HepG2 (cell line): Measurements from ENCODE around the gene DYDC2. TPM values are rescaled to one million over a fixed set of nuclear protein-coding genes. Genes with fewer than 3 reads are reported as not detected.

Experiments
- ATF6 ChIP-seq: sonication (generic); formaldehyde crosslinking; conservative IDR thresholded peaks from 2 replicates; pipeline ENCODE4 v1.4.0; 2020; ENCODE audit warnings: missing genetic modification reagents
- BCL6 ChIP-seq: IDR thresholded peaks from 2 replicates; pipeline ENCODE4 v1.6.1; 2016; ENCODE audit warnings: missing genetic modification reagents, missing compliant biosample characterization
- CBFB ChIP-seq: sonication (generic); formaldehyde crosslinking; IDR thresholded peaks from 2 replicates; pipeline ENCODE4 v1.4.0; 2020; ENCODE audit warnings: missing genetic modification reagents
- DRAP1 ChIP-seq: IDR thresholded peaks from 2 replicates; pipeline ENCODE4 v1.6.1; 2016; ENCODE audit warnings: missing genetic modification reagents, missing compliant biosample characterization
- ETV6 ChIP-seq: sonication (generic); formaldehyde crosslinking; conservative IDR thresholded peaks from 2 replicates; pipeline ENCODE4 v1.4.0; 2020; ENCODE audit warnings: missing genetic modification reagents
- FIP1L1 ChIP-seq: fragments of 200-400 bp; formaldehyde crosslinking; IDR thresholded peaks from 2 replicates; pipeline ENCODE4 v1.6.1; 2018; ENCODE audit warnings: low read depth, mild to moderate bottlenecking, low read length, moderate library complexity, borderline replicate concordance; ENCODE audit not compliant: insufficient read depth
- GATAD2A ChIP-seq: IDR thresholded peaks from 2 replicates; pipeline ENCODE4 v1.6.1; 2016
- HOXA9 ChIP-seq: sonication (generic); formaldehyde crosslinking; IDR thresholded peaks from 2 replicates; pipeline ENCODE4 v1.8.1; 2022; ENCODE audit warnings: missing genetic modification reagents, mild to moderate bottlenecking, moderate library complexity, borderline replicate concordance
- IRX3 ChIP-seq: sonication (generic); formaldehyde crosslinking; IDR thresholded peaks from 2 replicates; pipeline ENCODE4 v1.8.1; 2023; ENCODE audit warnings: mild to moderate bottlenecking, low read depth, missing genetic modification reagents, borderline replicate concordance
- KDM3A ChIP-seq: IDR thresholded peaks from 2 replicates; pipeline ENCODE4 v1.6.1; 2018; ENCODE audit warnings: low read depth, missing compliant biosample characterization
- KLF6 ChIP-seq: IDR thresholded peaks from 2 replicates; pipeline ENCODE4 v1.8.0; 2016; ENCODE audit warnings: missing biosample characterization, missing genetic modification reagents
- MTF2 ChIP-seq: sonication (generic); formaldehyde crosslinking; IDR thresholded peaks from 2 replicates; pipeline ENCODE4 v1.5.0; 2020; ENCODE audit warnings: missing genetic modification reagents, borderline replicate concordance
- NCOR1 ChIP-seq: fragments of 200-600 bp; sonication (generic); IDR thresholded peaks from 2 replicates; pipeline ENCODE4 v1.7.0; 2017; ENCODE audit warnings: antibody characterized with exemption, low read length, borderline replicate concordance
- PITX1 ChIP-seq: sonication (generic); formaldehyde crosslinking; IDR thresholded peaks from 2 replicates; pipeline ENCODE4 v1.5.1; 2020; ENCODE audit warnings: mild to moderate bottlenecking, missing genetic modification reagents
- PRDM15 ChIP-seq: sonication (generic); formaldehyde crosslinking; IDR thresholded peaks from 2 replicates; pipeline ENCODE4 v1.4.0; 2020; ENCODE audit warnings: missing genetic modification reagents
- RFXAP ChIP-seq: sonication (generic); formaldehyde crosslinking; IDR thresholded peaks from 2 replicates; pipeline ENCODE4 v1.4.0; 2020; ENCODE audit warnings: missing genetic modification reagents, borderline replicate concordance
- RXRA ChIP-seq: sonication (generic); formaldehyde crosslinking; IDR thresholded peaks from 2 replicates; pipeline ENCODE4 v1.5.1; 2020; ENCODE audit warnings: missing genetic modification reagents
- ZBTB14 ChIP-seq: sonication (generic); formaldehyde crosslinking; IDR thresholded peaks from 2 replicates; pipeline ENCODE4 v1.4.0; 2020; ENCODE audit warnings: missing genetic modification reagents
- ZNF10 ChIP-seq: sonication (generic); formaldehyde crosslinking; IDR thresholded peaks from 2 replicates; pipeline ENCODE4 v1.4.0; 2020; ENCODE audit warnings: mild to moderate bottlenecking, low read depth, missing genetic modification reagents, borderline replicate concordance
- ZNF496 ChIP-seq: sonication (generic); formaldehyde crosslinking; IDR thresholded peaks from 2 replicates; pipeline ENCODE4 v1.8.1; 2023; ENCODE audit warnings: mild to moderate bottlenecking, moderate library complexity, missing genetic modification reagents; ENCODE audit not compliant: insufficient replicate concordance
- ZNF75D ChIP-seq: sonication (generic); formaldehyde crosslinking; IDR thresholded peaks from 2 replicates; pipeline ENCODE4 v1.8.1; 2023; ENCODE audit warnings: missing genetic modification reagents, mild to moderate bottlenecking, borderline replicate concordance
- ZNF761 ChIP-seq: sonication (generic); formaldehyde crosslinking; conservative IDR thresholded peaks from 2 replicates; pipeline ENCODE4 v1.4.0; 2020; ENCODE audit warnings: mild to moderate bottlenecking, missing genetic modification reagents
- ZSCAN31 ChIP-seq: sonication (generic); formaldehyde crosslinking; IDR thresholded peaks from 2 replicates; pipeline ENCODE4 v1.5.0; 2020; ENCODE audit warnings: low read depth, mild to moderate bottlenecking, missing genetic modification reagents
- ZSCAN9 ChIP-seq: IDR thresholded peaks from 2 replicates; pipeline ENCODE4 v1.6.1; 2016; ENCODE audit warnings: borderline replicate concordance
- polyA plus RNA-seq, 8 experiments: library from polyadenylated mRNA; depleted of rRNA in 3 of 8; stranded (reverse) in 7 of 8; unstranded in 1 of 8; fragments of >200 nt; fragmentation: Illumina TruSeq in 4 of 8; extraction: Trizol in 4 of 8; gene quantifications; 2 replicates each; pipeline versions ENCODE4 v1.2.1 to v1.2.3, GENCODE V29; 2011 to 2016; ENCODE audit warnings: low read depth in 4 of 8, missing spikeins in 1 of 8, mixed read lengths in 1 of 8; ENCODE audit not compliant: insufficient read depth in 1 of 8
- total RNA-seq, 5 experiments: library from RNA; depleted of rRNA; stranded (reverse); fragments of >200 nt; fragmentation: Illumina TruSeq; extraction: Trizol; gene quantifications; 2 replicates each; pipeline ENCODE4 v1.2.3, GENCODE V29; 2016; ENCODE audit warnings: low read depth in 1 of 5

Gene DYDC2
- total and polyA plus RNA-seq, 2 of the 13 experiments (the other 11 are each of a cell fraction or from before 2014, with no cell fraction given) = 0.98 to 2.3 TPM

GRCh38 chr10:80407812-80408241, 51.2 kb downstream of the DYDC2 start (continued):
- TF ChIP-seq FIP1L1 = no peak
- TF ChIP-seq KDM3A (CRISPR knock-in tag) = 0 out of 2 replicates have a peak, but pooled peaks have one; percentile 13
- TF ChIP-seq DRAP1 (CRISPR knock-in tag) = no peak
- TF ChIP-seq PITX1 (CRISPR knock-in tag) = no peak
- TF ChIP-seq ZSCAN31 (CRISPR knock-in tag) = no peak
- no peak for TF ChIP-seq MTF2 (CRISPR knock-in tag)
- TF ChIP-seq HOXA9 (CRISPR knock-in tag) = no peak
- no peak for TF ChIP-seq ZNF10
- no peak for TF ChIP-seq ZSCAN9 (CRISPR knock-in tag)
- no peak for TF ChIP-seq IRX3 (CRISPR knock-in tag)
- TF ChIP-seq NCOR1 = no peak
- peak; percentile 33; the same call in 1 of the 2 replicates for TF ChIP-seq GATAD2A (CRISPR knock-in tag)
- TF ChIP-seq RFXAP = 0 out of 2 replicates have a peak, but pooled peaks have one; percentile 15
- no peak for TF ChIP-seq ETV6
- TF ChIP-seq ZNF496 (CRISPR knock-in tag) = no peak
- TF ChIP-seq ZBTB14 (CRISPR knock-in tag) = no peak
- no peak; the same call in 1 of the 2 replicates for TF ChIP-seq RXRA (CRISPR knock-in tag)
- TF ChIP-seq ZNF75D = no peak
- TF ChIP-seq CBFB (CRISPR knock-in tag) = no peak; the same call in 1 of the 2 replicates
- 0 out of 2 replicates have a peak, but pooled peaks have one; percentile 43 for TF ChIP-seq ATF6 (CRISPR knock-in tag)
- no peak for TF ChIP-seq ZNF761 (CRISPR knock-in tag)
- TF ChIP-seq PRDM15 (CRISPR knock-in tag) = no peak
- no peak; the same call in 1 of the 2 replicates for TF ChIP-seq BCL6 (CRISPR knock-in tag)
- TF ChIP-seq KLF6 (CRISPR knock-in tag) = no peak; the same call in 1 of the 2 replicates
